Caco-2 (cell line): ENCODE results near the gene C1R. TPM values are rescaled to one million over a fixed set of nuclear protein-coding genes. Genes with fewer than 3 reads are reported as not detected.
A peak's percentile ranks its signal among the peaks of the same experiment; 100 is the strongest.

Source experiments
- BruUV-seq: library from RNA; stranded (reverse); fragments of 400-500 nt; replicated peaks from 2 replicates; lab custom pipeline; 2021; lab: Mats Ljungman, UMichigan
- CTCF ChIA-PET: fragments of 300-600 bp; sonication (Branson Sonifier 250); formaldehyde crosslinking; loops from one replicate; lab custom pipeline; 2022; ENCODE audit warnings: antibody characterized with exemption; lab: Charles Lee
- POLR2A ChIA-PET: fragments of 300-600 bp; sonication (Branson Sonifier 250); formaldehyde crosslinking; loops from one replicate; lab custom pipeline; 2022; ENCODE audit warnings: antibody characterized with exemption; lab: Charles Lee
- DNase-seq, 2 experiments: peaks; one replicate each; pipeline versions ENCODE4 v3.0.0 to v3.0.0-alpha.2; 2020 to 2022
- H3K27me3 ChIP-seq: replicated peaks from 2 replicates; pipeline ENCODE4 v1.6.0; 2011; ENCODE audit warnings: low read length; ENCODE audit not compliant: control insufficient read depth, insufficient read depth
- H3K36me3 ChIP-seq: 2 replicates; pipeline ENCODE4 v1.5.1; 2011; ENCODE audit warnings: low read length; ENCODE audit not compliant: control insufficient read depth, insufficient read depth
- H3K4me1 ChIP-seq: fragments of 250-450 bp; sonication (Bioruptor Pico); 2 replicates; pipeline ENCODE4 v1.5.1; 2020; ENCODE audit warnings: mild to moderate bottlenecking
- H3K4me3 ChIP-seq: 2 replicates; pipeline ENCODE4 v1.5.1; 2011; ENCODE audit warnings: low read depth, mild to moderate bottlenecking, control low read depth, low read length
- H3K9me3 ChIP-seq: fragments of 250-450 bp; sonication (Bioruptor Pico); 2 replicates; pipeline ENCODE4 v1.5.1; 2020; ENCODE audit warnings: mild to moderate bottlenecking, moderate library complexity
- H3K27ac Mint-ChIP-seq: one replicate; pipeline ENCODE4 v1.8.0; 2022; ENCODE audit warnings: mixed read lengths; ENCODE audit not compliant: unreplicated experiment
- H3K27me3 Mint-ChIP-seq: one replicate; pipeline ENCODE4 v1.8.0; 2022; ENCODE audit warnings: mixed read lengths; ENCODE audit not compliant: insufficient read depth, unreplicated experiment
- H3K36me3 Mint-ChIP-seq: one replicate; pipeline ENCODE4 v1.8.0; 2022; ENCODE audit warnings: mild to moderate bottlenecking, mixed read lengths; ENCODE audit not compliant: insufficient read depth, unreplicated experiment
- H3K4me1 Mint-ChIP-seq: one replicate; pipeline ENCODE4 v1.8.0; 2022; ENCODE audit warnings: low read depth, mixed read lengths; ENCODE audit not compliant: unreplicated experiment
- H3K4me3 Mint-ChIP-seq: one replicate; pipeline ENCODE4 v1.8.0; 2022; ENCODE audit warnings: mild to moderate bottlenecking, moderate library complexity, mixed read lengths; ENCODE audit not compliant: unreplicated experiment
- H3K9me3 Mint-ChIP-seq: one replicate; pipeline ENCODE4 v1.8.0; 2022; ENCODE audit warnings: mixed read lengths; ENCODE audit not compliant: unreplicated experiment
- intact Hi-C: fragments of 100-400 bp; cut with micrococcal nuclease; formaldehyde crosslinking; loops from one replicate; pipeline ENCODE4 v1.10.0; 2022; ENCODE audit not compliant: unreplicated experiment
- total RNA-seq: library from RNA; stranded (reverse); gene quantifications from 2 replicates; pipeline ENCODE4 v1.2.3, GENCODE V29; 2022
- TF ChIP-seq, protein P1 (sequence below), 2 experiments: fragments of 200-600 bp in 1 of 2; IDR thresholded peaks; 1 replicate in 1 of 2; 2 replicates in 1 of 2; pipeline versions ENCODE4 v1.5.1 to v1.8.0; 2011 to 2022; ENCODE audit warnings: antibody characterized with exemption in 1 of 2, control low read depth in 1 of 2, inconsistent platforms in 1 of 2, low read depth in 1 of 2, low read length in 1 of 2, mild to moderate bottlenecking in 1 of 2, moderate library complexity in 1 of 2; ENCODE audit not compliant: insufficient read depth in 1 of 2, severe bottlenecking in 1 of 2, unreplicated experiment in 1 of 2

The C1R gene
- total RNA-seq, 1 experiment from 2014 or later, result 3.9 TPM

DNA sequence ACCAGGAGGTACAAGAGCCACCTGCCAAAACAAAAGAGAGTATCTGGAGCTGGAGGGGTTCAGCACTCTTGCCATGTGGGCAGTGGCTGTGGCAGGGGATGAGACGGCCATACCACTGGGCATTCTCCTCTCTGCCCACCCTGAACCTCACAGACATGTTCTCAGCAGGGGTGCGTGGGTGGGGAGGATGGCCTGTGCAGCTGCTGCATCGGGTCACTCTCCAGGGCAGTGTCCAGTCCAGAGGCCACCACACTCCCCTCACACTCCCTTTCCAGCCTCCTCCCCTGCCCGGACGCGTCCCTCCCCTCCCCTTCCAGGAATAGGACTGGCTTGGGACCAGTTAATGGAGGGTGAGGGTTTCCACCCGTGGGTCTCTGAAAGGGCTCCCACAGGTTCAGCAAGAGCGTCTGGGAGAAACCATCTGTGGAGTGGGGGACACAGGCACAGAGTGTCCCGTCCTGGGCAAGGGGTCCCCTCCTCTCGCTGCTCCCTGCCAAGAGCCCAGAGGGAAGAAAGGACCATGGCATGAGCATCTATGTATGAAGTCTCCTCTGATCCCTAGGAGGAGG is 501 bp downstream of the C1R start:
- ChIA-PET POLR2A (interaction anchor here (1.0 kb wide), 1 partner anchor 148 kb away, joined by 3 read pairs; the partner anchor contains the start of genes C12orf57 and RNU7-1), CTCF (interaction anchor here (0.9 to 2.0 kb wide), 5 partner anchors 16 to 148 kb away, joined by 3 to 9 read pairs (median 4); partner anchors contain the start of genes C12orf57, C1RL, C1S and RNU7-1)
- intact Hi-C loops, result loop anchor here (1.0 to 5.0 kb wide), 6 partner anchors 17 to 147 kb away; partner anchors contain the start of genes C12orf57, C1S and LPCAT3
- Histone ChIP-seq H3K9me3 (no peaks in the 10 kb centered on the region), H3K36me3 (no peaks in the 10 kb centered on the region), H3K4me3 (no peak overlapping the region), H3K4me1 (peaks cover 5% of the 10 kb centered on the region; the same call in 1 of the 2 replicates), H3K27me3 (no peaks in the 10 kb centered on the region)
- Mint-ChIP-seq H3K27ac (peak overlapping the region; percentile 76), H3K4me1 (no peaks in the 10 kb centered on the region), H3K36me3 (peaks cover 18% of the 10 kb centered on the region), H3K9me3 (no peaks in the 10 kb centered on the region), H3K4me3 (peak overlapping the region; percentile 56), H3K27me3 (no peaks in the 10 kb centered on the region)
- no TSS peak for BruUV-seq
- DNase-seq, result peak in 1 of 2 experiments; percentile 39
- TF ChIP-seq, protein P1, sequence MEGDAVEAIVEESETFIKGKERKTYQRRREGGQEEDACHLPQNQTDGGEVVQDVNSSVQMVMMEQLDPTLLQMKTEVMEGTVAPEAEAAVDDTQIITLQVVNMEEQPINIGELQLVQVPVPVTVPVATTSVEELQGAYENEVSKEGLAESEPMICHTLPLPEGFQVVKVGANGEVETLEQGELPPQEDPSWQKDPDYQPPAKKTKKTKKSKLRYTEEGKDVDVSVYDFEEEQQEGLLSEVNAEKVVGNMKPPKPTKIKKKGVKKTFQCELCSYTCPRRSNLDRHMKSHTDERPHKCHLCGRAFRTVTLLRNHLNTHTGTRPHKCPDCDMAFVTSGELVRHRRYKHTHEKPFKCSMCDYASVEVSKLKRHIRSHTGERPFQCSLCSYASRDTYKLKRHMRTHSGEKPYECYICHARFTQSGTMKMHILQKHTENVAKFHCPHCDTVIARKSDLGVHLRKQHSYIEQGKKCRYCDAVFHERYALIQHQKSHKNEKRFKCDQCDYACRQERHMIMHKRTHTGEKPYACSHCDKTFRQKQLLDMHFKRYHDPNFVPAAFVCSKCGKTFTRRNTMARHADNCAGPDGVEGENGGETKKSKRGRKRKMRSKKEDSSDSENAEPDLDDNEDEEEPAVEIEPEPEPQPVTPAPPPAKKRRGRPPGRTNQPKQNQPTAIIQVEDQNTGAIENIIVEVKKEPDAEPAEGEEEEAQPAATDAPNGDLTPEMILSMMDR (IDR thresholded peaks at IDR 0.05; ENCODE audit: insufficient read depth in 1 of 2, low read depth in 1 of 2, low read length in 1 of 2, severe bottlenecking in 1 of 2, unreplicated experiment in 1 of 2), result no peak

DNA sequence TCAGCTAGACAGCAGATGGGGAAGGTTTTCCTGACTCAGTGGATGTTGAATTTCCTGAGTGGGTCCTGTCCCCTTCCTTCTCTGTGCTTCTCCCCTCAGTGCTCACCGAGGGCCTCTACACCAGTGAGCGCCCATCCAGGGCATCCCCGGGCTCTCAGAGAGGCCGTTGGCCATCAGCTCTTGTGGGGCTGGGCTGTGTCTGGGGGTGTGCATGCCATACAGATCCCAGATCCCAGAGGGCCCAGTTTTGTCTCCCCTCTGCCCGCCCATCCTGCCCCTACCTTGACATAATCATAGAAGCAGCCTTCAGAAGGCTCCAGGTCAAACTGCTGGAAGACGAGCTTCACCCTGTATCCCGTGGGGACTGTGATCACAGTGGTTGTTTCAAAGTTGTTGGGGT is 1.1 kb downstream of the C1R start:
- Histone ChIP-seq H3K9me3 (no peaks in the 10 kb centered on the region), H3K27me3 (no peaks in the 10 kb centered on the region), H3K4me1 (peaks cover 5% of the 10 kb centered on the region; the same call in 1 of the 2 replicates), H3K36me3 (no peaks in the 10 kb centered on the region), H3K4me3 (no peak overlapping the region)
- no peaks in the 10 kb centered on the region for H3K9me3 Mint-ChIP-seq
- H3K4me1 Mint-ChIP-seq, result no peaks in the 10 kb centered on the region
- no peaks in the 10 kb centered on the region for H3K27me3 Mint-ChIP-seq
- POLR2A ChIA-PET, result no interaction called here
- no TSS peak for BruUV-seq
- intact Hi-C loops, result loop anchor here (5.0 kb wide), 2 partner anchors 74 to 129 kb away; partner anchors contain the start of gene LPCAT3
- DNase-seq, result no peak
- H3K27ac Mint-ChIP-seq, result no peak overlapping the region
- H3K4me3 Mint-ChIP-seq, result no peak overlapping the region
- peaks cover 12% of the 10 kb centered on the region for H3K36me3 Mint-ChIP-seq
- TF ChIP-seq, protein P1 (IDR thresholded peaks at IDR 0.05; ENCODE audit: insufficient read depth in 1 of 2, low read depth in 1 of 2, low read length in 1 of 2, severe bottlenecking in 1 of 2, unreplicated experiment in 1 of 2), result no peak
- CTCF ChIA-PET, result interaction anchor here (0.9 to 2.0 kb wide), 3 partner anchors 18 to 147 kb away, joined by 4 to 9 read pairs (median 6); partner anchors contain the start of genes C1RL and C1S

GRCh38 chr12:7090222-7090998 is 1.8 kb downstream of the C1R start:
- TF ChIP-seq, protein P1 (IDR thresholded peaks at IDR 0.05; ENCODE audit: insufficient read depth in 1 of 2, low read depth in 1 of 2, low read length in 1 of 2, severe bottlenecking in 1 of 2, unreplicated experiment in 1 of 2), result no peak
- intact Hi-C loops, result loop anchor here (5.0 kb wide), 2 partner anchors 73 to 128 kb away; partner anchors contain the start of gene LPCAT3
- no peaks in the 10 kb centered on the region for H3K27me3 Mint-ChIP-seq
- peaks cover 9% of the 10 kb centered on the region for H3K36me3 Mint-ChIP-seq
- DNase-seq, result no peak
- no peaks in the 10 kb centered on the region for H3K9me3 Mint-ChIP-seq
- H3K27ac Mint-ChIP-seq, result no peak overlapping the region
- no peaks in the 10 kb centered on the region for H3K4me1 Mint-ChIP-seq
- ChIA-PET POLR2A (interaction anchor here (1.7 kb wide), 1 partner anchor 146 kb away, joined by 4 read pairs; the partner anchor contains the start of gene C12orf57), CTCF (interaction anchor here (1.0 to 2.1 kb wide), 5 partner anchors 18 to 146 kb away, joined by 3 to 9 read pairs (median 4); partner anchors contain the start of gene C1S)
- no TSS peak for BruUV-seq
- Histone ChIP-seq H3K4me3 (no peak overlapping the region), H3K27me3 (no peaks in the 10 kb centered on the region), H3K4me1 (peaks cover 5% of the 10 kb centered on the region; the same call in 1 of the 2 replicates), H3K36me3 (no peaks in the 10 kb centered on the region), H3K9me3 (no peaks in the 10 kb centered on the region)
- no peak overlapping the region for H3K4me3 Mint-ChIP-seq
